Medulla oblongata (tissue), 1 donor: ENCODE data around the gene ALKBH6.

Source experiments
- DNase-seq: peaks from one replicate; pipeline ENCODE4 v3.0.0-alpha.2; 2015; ENCODE audit errors: extremely low spot score

Gene ALKBH6

GRCh38 chr19:36030264-36031148, 16.5 kb upstream of the ALKBH6 start:
- DNase-seq: no peak

DNA sequence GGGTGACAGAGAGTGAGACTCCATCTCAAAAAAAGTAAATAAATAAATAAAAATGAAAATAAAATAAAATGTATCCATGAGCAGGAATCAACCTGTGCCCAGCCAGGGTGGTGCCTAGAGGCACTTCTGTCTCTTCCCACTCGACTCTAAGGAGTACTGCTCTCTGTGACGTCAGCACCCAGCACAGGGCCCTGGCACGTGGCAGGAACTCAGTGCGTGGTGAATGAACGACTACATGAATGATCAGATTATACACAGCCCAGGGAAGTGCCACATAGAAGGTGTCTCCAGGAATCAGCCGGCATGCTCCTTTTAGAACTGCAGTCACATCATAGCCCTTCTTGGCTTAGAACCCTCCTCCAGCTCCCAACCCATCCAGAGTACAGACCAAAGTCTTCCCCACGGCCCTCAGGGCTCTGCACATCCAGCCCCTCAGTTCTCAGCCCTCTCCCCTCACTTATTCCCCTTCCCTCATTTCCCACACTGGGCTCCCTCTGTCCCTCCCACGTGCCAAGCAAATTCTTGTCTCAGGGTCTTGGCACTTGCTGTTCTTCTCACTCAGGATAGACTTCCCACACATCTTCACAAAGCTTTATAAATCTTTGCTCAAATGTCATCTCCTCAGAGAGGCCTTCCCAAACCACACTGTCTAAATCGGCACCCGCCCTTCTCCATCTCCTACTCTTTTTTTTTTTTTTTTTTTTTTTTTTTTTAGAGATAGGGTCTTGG, 14.5 kb upstream of the ALKBH6 start:
- DNase-seq: no peak

DNA sequence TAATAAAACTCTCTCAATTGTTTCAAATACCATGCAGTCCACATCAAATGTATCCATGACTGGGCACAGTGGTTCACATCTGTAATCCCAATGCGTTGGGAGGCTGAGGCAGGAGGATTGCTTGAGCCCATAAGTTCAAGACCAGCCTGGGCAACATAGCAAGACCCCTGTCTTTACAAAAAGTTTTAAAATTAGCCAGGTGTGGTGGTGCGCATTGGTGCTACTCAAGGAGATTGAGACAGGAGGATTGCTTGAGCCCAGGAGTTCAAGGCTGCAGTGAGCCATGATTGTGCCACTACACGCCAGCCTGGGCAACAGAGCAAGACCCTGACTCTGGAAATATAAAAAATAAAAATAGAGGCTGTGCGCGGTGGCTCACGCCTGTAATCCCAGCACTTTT, 13.7 kb upstream of the ALKBH6 start:
- no peak for DNase-seq

GRCh38 chr19:36026091-36026876, 12.3 kb upstream of the ALKBH6 start:
- DNase-seq: no peak

DNA sequence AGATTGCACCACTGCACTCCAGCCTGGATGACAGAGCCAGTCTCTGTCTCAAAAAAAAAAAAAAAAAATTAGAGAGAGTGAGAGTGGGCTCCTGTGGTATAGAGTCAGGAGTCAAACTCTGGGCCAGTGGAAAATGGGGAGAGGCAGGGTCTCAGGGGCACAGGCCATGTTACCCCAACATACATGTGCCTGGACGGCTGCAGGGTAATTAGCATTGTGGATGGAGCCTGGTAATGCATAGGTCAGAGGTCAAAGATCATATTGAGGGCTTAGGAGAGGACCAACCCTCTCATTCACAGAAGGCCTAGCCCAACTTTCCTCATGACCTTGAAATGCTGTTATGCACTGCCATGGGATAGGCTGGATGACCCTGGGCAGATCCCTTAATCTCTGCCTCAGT, 11.5 kb upstream of the ALKBH6 start:
- no peak for DNase-seq

- no peak for DNase-seq
Observed at GRCh38 chr19:36023432-36023831, 9.4 kb upstream of the ALKBH6 start.

- DNase-seq: no peak
Observed at GRCh38 chr19:36019061-36019670, 5.2 kb upstream of the ALKBH6 start.

GRCh38 chr19:36013280-36014011, 567 bp downstream of the ALKBH6 start:
- no peak for DNase-seq

DNA sequence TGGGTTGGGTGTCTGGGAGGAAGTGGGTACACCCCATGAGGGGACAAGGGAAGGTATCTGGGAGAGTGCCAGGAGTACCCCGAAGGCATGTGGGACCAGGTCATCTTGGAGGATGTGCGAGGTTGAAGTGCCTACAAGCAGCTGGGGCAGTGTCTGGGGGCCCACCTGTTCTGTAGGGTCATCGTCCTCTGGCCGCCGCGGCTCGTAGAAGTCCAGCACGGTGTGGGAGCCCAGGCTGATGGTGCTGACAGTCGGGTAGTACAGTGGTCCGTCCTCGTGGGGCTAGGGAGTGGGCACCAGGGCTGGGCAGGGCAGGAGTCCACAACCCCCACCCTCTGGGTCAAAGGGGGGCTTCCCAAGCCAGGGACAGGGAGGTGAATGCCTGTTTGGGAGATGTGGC, 3.6 kb downstream of the ALKBH6 start:
- DNase-seq: no peak

GRCh38 chr19:36009633-36010379, 4.2 kb downstream of the ALKBH6 start:
- no peak for DNase-seq

- peak; percentile 32 for DNase-seq
Observed at GRCh38 chr19:36009220-36009619, 4.8 kb downstream of the ALKBH6 start.

DNA sequence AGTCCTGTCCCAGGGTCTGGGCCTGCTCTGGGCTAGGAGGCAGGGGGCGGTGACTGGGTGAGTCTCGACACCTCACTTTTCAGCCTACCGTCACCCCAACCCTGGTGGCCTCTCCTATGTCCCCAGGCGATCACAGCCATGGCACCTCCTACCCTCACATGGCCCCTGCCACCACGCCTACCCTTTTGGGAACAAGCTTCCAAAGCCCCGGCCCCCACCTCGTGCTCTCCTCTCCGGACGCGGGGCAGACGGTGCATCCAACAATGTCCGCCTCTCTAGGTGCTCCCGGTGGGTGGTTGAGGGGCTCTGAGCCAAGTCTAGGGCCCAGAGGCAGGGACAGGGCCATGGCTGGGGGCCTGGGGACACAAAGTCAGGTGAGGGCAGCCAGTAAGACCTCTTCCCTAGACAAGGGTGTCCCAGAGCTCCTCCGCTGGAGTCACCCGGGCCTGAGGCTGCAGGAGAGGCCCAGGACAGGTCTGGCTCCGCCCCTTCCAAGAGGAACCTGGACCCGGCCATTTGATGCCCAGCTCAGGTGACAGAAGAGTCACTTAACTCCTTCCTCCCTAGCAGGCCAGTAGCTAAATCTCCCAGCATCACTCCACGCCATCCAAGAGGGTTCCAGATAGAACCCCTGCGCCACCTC, 5.6 kb downstream of the ALKBH6 start, which contains the start of gene SYNE4:
Gene SYNE4 (minus strand): TSS at position 478 of the 643 bp plus-strand sequence. CDS start 132 bp downstream, at position 346.
- DNase-seq: no peak

- DNase-seq: no peak
Observed at GRCh38 chr19:36006955-36007354, 7.1 kb downstream of the ALKBH6 start.

- no peak for DNase-seq
Observed at GRCh38 chr19:36003284-36003683, 10.7 kb downstream of the ALKBH6 start.

DNA sequence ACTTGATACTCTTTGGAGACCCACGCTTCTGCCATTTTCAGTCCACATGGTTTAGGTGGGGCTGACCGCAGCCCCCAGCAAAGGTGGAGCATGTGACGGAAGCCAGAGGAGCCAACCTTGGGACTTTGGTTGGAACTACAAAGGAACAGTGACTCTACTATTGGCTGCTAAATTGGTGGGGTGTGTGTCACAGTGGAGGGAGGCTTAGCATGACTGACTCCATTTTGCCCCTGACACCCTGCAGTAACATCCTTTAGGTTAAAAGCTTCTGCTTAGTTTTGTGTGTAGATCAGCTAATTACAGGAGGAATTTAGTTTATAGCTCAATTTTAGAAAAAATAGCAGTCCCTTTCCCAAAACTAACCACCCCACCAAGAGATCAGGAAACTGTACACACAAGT, 12.4 kb downstream of the ALKBH6 start:
- DNase-seq: no peak

DNA sequence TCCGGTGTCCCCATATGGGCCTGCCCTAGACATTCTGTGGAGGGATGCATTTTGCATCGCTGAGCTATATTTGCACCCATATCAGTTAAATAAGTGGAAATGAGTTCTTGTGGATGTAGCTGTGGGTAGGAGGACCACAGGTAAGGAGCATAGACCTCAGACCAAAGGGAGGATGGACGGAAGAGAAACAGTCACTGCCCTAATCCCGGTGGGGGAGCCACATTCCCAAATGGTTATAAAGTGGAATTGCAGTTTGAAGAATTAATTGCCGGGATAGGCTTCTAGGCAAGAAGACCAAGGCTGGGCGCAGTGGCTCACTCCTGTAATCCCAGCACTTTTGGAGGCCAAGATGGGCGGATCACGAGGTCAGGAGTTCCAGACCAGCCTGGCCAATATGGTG, 17.2 kb downstream of the ALKBH6 start:
- no peak for DNase-seq

- peak; percentile 98 for DNase-seq
Observed at GRCh38 chr19:35995048-35995993, 18.7 kb downstream of the ALKBH6 start, which contains the start of gene SDHAF1. SDHAF1 (plus strand) TSS chr19:35995188; CDS start chr19:35995275, 87 bp downstream.

- peak; percentile 43 for DNase-seq
Observed at GRCh38 chr19:35993923-35994598, 20.0 kb downstream of the ALKBH6 start.
